CMK (cell line): ENCODE data around the gene ZNF532.
"Not testable (repeated sequence)": the region's sequence is repeated elsewhere in the genome, so short reads cannot be mapped to it uniquely, and the experiment has no call there.

Experiments used
- DNase-seq: peaks from one replicate; pipeline ENCODE4 v3.0.0-alpha.2; 2010; ENCODE audit warnings: low read depth

The ZNF532 gene

GRCh38 chr18:58900015-58900649 is 35.5 kb downstream of the ZNF532 start:
- DNase-seq = no peak

GRCh38 chr18:58901143-58901542 is 36.5 kb downstream of the ZNF532 start:
- no peak for DNase-seq

- no peak for DNase-seq
Observed at GRCh38 chr18:58901783-58902182, 37.1 kb downstream of the ZNF532 start.

GRCh38 chr18:58902961-58903360 is 38.3 kb downstream of the ZNF532 start:
- DNase-seq = no peak

GRCh38 chr18:58903533-58903932 is 38.9 kb downstream of the ZNF532 start:
- DNase-seq = no peak

GRCh38 chr18:58905777-58906428 is 41.2 kb downstream of the ZNF532 start:
- no peak for DNase-seq

- DNase-seq = no peak
Observed at GRCh38 chr18:58908006-58908405, 43.3 kb downstream of the ZNF532 start.

- no peak for DNase-seq
Observed at GRCh38 chr18:58909521-58909920, 44.8 kb downstream of the ZNF532 start.

- no peak for DNase-seq
Observed at GRCh38 chr18:58911241-58911640, 46.6 kb downstream of the ZNF532 start.

- DNase-seq = no peak
Observed at GRCh38 chr18:58911766-58912165, 47.1 kb downstream of the ZNF532 start.

- no peak for DNase-seq
Observed at GRCh38 chr18:58915006-58915799, 50.5 kb downstream of the ZNF532 start.

- DNase-seq = no peak
Observed at GRCh38 chr18:58915995-58916394, 51.3 kb downstream of the ZNF532 start.

- DNase-seq = not testable (repeated sequence)
Observed at GRCh38 chr18:58919934-58920333, 55.3 kb downstream of the ZNF532 start.

GRCh38 chr18:58922995-58923394 is 58.3 kb downstream of the ZNF532 start:
- no peak for DNase-seq

GRCh38 chr18:58924473-58924872 is 59.8 kb downstream of the ZNF532 start:
- DNase-seq = no peak

GRCh38 chr18:58927659-58928058 is 63.0 kb downstream of the ZNF532 start:
- DNase-seq = no peak

GRCh38 chr18:58928386-58928785 is 63.7 kb downstream of the ZNF532 start:
- no peak for DNase-seq

- DNase-seq = no peak
Observed at GRCh38 chr18:58929206-58929605, 64.5 kb downstream of the ZNF532 start.

- DNase-seq = no peak
Observed at GRCh38 chr18:58934356-58934755, 69.7 kb downstream of the ZNF532 start.

- DNase-seq = no peak
Observed at GRCh38 chr18:58934933-58935577, 70.4 kb downstream of the ZNF532 start.

- DNase-seq = no peak
Observed at GRCh38 chr18:58937071-58937886, 72.6 kb downstream of the ZNF532 start.

- DNase-seq = no peak
Observed at GRCh38 chr18:58937887-58938267, 73.2 kb downstream of the ZNF532 start.
